MV-4-11 (cell line): ENCODE measurements around the gene RNF166.
A peak's percentile ranks its signal among the peaks of the same experiment; 100 is the strongest.
"Not testable (repeated sequence)": the region's sequence is repeated elsewhere in the genome, so short reads cannot be mapped to it uniquely, and the experiment has no call there.

Experiments used
- DNase-seq: peaks from one replicate; lab custom pipeline; 2025; lab: John Stamatoyannopoulos, UW

Gene RNF166

GRCh38 chr16:88673716-88674379 is 32.4 kb downstream of the RNF166 start:
- no peak for DNase-seq

- DNase-seq: no peak
Measured at GRCh38 chr16:88672776-88673175, 33.4 kb downstream of the RNF166 start.

GRCh38 chr16:88671806-88672205 is 34.4 kb downstream of the RNF166 start:
- no peak for DNase-seq

- no peak for DNase-seq
Measured at GRCh38 chr16:88669980-88670379, 36.2 kb downstream of the RNF166 start.

DNA sequence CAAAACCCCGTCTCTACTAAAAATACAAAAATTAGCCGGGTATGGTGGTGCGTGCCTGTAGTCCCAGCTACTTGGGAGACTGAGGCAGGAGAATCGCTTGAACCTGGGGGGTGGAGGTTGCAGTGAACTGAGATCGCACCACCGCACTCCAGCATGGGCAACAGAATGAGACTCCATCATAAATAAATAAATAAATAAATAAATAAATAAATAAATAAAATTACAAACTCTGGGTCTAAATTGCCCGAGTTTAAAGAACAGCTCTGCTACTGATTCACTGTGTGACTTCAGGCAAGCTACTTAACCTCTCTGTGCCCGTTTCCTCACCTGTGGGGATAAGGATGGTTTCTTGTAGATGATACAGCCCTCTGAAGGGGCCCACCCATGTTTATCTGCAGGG is 36.7 kb downstream of the RNF166 start:
- DNase-seq: not testable (repeated sequence)

- no peak for DNase-seq
Measured at GRCh38 chr16:88667461-88667860, 38.7 kb downstream of the RNF166 start.

DNA sequence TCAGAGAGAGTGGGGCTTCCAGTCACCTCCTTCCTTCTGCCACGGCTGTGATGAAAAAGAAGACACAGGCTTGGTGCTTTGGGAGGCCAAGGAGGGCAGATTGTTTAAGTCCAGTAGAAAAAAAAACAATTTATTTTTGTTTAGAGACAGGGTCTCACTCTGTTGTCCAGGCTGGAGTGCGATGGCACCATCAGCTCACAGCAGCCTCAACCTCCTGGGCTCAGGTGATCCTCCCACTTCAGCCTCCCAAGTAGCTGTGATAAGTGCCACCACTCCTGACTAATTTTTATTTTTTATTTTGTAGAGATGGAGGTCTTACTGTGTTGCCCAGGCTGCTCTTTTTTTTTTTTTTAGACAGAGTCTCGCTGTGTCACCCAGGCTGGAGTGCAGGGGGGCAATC is 40.6 kb downstream of the RNF166 start:
- no peak for DNase-seq

GRCh38 chr16:88665148-88665547 is 41.1 kb downstream of the RNF166 start:
- DNase-seq: no peak

DNA sequence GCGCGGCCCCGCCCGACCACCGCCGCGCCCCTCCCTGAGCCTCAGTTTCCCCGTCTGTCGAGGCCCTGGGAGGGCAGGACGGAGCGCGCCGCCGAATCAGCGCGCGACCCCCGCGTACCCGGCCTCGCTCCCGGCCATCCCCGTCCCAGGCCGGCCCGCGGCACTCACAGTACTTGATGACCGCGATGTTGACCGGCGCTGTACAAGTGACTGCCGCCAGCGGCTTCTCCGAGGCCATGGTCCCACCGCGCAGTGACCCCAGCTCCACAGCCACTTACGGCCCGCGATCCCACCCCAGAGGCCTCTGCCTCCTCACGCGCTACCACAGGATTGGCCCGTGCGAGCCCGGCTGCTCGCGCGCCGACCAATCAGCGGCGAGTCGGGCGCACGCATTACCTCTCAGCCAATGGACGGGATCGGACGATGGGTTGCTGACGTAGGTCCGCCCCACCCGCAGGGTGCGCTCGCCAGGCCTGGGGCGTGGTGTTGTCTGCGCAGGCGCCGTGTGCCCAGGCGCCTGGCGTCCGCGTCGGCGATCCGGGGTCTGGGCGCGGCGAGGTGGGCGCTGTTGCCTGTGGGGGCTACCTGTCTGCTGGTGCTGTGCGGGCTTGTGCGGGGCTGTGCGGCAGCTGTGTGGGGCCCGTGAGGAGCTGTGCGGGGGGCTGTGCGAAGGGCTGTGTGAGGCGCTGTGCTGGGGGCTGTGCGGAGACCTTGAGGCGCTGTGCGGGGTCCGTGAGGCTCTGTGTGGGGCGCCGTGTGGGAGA is 43.2 kb downstream of the RNF166 start, which contains the start of gene MVD:
MVD (minus strand) TSS at position 249 of the 764 bp plus-strand sequence; CDS start at position 238, 11 bp downstream.
- peak; percentile 97 for DNase-seq

- no peak for DNase-seq
Measured at GRCh38 chr16:88662222-88662842, 43.9 kb downstream of the RNF166 start.

DNA sequence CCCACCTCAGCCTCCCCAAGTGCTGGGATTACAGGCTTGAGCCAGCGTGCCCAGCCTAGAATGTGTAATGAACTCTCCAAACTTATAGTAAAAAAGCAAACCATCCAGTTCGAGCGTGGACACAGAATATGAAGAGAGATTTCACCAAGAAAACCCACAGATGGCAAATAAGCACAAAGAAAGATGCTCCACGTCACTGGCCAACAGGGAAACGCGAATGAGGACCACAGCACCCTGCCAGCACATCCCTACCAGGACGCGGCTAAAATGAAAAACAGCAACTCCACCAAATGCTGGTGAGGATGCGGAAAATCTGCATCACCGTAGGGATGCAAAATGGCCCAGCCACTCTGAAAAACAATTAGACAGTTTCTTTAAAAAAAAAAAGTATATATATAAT is 44.7 kb downstream of the RNF166 start:
- DNase-seq: no peak

DNA sequence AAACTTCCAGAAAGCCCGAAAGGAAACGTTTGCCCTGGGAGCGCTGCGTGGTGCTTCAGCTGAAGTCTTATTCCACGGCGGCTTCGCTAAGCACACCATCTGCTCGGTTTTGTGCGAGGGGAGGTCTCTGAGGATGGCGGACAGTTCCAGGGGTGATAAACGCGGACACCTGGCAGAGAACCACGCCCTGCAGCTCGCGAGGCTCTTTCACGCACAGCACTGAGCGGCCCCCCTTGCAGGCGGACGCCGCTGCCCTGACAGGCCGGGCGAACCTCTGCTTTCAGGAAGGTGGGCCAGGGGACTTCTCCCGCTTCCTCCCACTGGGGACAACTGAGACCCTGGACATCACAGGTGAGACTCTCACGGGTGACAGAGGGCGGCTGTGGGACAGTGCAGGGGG is 47.0 kb downstream of the RNF166 start:
- no peak for DNase-seq

- DNase-seq: no peak
Measured at GRCh38 chr16:88658714-88659113, 47.5 kb downstream of the RNF166 start.

GRCh38 chr16:88657371-88657770 is 48.8 kb downstream of the RNF166 start:
- DNase-seq: no peak

- DNase-seq: no peak
Measured at GRCh38 chr16:88656291-88656980, 49.8 kb downstream of the RNF166 start.

DNA sequence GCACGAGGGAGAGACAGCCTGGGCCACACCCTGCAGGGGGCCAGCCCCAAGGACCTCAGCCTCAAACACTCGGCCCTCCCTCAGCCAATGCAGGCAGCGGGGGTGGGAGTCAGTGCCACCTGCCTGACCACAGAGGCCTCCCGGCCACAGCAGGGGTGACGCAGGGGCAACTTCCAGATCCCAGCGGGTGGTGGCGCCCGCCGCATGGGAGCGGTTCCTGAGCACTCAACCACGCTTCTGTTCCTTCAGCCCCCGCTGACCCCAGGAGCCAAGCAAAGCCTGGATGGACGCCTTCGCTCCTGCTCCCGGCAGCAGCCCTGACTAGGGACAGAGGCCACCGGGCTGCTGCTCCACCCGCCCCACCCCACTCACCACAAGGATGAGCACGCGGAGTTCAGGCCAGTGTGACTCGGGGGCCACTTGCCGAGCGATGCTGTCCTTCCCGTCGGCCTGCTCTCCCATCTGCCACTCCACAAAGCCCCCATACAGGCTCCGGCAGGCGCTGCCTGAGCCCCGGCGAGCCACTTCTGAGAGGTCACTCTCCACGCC is 50.4 kb downstream of the RNF166 start:
- DNase-seq: peak; percentile 42

DNA sequence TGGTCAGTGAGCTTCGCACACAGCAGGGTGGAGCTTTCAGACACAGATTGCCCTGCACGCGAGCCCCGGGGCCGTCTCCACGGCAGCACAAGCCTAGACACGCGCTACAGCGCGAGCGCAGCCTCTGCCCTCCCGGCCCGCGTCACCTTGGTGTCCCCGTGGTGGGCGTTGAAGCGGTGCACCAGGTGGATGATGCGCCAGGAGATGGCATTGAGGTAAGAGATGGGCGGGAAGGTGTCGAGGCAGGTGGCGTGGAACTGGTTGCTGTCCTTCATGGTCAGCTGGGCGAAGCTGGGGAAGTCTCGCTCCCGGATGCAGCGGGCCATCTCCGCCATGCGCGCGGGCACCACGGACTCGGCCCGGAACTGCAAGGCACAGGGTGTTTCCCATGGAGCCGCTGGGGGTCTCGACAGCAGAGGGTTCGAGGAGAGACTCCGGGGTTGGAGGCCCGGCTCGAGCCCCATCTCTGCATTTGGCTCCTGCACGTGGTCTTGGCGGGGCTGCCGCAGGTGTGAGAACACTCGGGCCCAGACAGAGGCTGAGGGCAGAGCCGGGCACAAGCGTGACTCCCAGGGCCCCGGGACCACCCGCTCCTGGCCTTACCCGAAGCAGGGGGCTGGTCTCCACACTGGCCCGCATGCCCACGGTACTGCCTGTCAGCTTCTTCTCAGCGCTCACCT is 51.0 kb downstream of the RNF166 start:
- DNase-seq: no peak

DNA sequence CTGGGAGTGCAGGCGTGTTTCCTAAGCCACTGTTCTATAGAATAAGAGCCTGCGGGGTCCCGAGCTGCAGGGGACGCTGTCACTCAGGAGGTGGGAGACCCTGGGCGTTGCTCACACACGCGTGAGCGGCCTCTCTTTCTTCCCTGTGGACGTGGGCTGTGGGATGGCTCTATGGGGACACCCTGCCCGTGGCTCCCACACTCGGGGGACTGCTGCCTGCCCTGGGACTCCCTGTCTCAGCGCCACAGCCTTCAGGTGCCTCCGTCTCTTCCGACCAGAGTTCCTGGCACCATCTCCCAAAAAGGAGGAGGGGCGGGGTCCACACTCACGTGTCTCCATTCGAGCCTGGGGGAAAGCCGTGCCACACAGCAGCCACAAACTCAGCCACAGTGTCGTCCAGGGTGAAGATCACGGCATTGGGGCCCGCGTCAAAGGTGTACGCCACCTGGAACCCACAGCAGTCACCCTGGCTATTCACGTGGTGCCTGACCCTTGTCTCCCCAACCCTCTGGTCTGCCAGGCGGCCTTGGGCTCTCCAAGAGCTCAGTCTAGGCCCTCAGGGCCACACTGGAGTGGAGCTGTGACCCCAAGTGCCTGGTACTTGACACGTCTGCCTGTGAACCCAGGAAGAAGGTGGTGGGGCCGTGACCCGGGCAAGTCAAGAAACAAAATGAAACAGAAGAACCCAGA is 51.7 kb downstream of the RNF166 start:
- no peak for DNase-seq

DNA sequence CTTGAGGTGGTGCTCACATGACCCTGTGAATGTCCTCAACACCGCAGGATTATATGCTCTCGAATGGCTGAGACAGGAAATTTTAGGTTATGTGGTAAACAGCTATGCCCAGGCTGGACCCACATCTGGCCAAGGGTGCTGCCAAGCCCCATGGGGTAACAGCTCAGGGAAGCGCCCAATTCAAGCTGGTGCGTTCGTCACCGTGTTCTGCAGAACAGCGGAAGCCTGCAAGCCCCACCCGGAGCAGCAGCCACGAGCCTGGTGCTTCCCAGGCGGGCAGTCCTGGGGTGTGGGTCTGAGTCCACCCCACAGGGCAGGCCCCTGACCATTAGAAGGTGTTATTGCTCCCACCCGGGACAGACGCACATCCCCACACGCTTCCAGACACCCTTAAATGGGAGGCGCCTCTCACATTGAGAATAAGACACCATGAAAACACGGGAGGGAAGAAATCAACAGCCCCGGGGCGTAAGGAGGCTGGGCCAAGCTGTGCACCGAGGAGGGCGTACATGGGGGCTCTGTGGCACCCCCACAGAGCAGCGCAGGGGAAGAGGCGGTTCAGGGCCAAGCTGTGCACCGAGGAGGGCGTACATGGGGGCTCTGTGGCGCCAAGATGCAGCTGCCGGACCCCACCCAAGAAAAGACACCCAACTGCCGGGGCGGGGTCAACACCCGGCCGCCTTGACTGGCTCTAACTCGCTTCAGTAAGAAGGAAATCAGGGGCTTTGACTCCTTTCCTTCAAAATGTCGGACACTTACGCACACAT is 52.4 kb downstream of the RNF166 start:
- no peak for DNase-seq

- no peak for DNase-seq
Measured at GRCh38 chr16:88653101-88653500, 53.1 kb downstream of the RNF166 start.
